HCT116 (cell line): Measurements from ENCODE around the gene ASPA.

Source experiments
- CTCF ChIP-seq, 3 experiments: fragments of 200-600 bp in 1 of 3; sonication (generic) in 1 of 3; IDR thresholded peaks in 2 of 3; conservative IDR thresholded peaks in 1 of 3; 2 replicates each; pipeline ENCODE4 v1.5.1; 2012 to 2017; ENCODE audit warnings: low read depth in 2 of 3, low read length in 2 of 3, antibody characterized with exemption in 1 of 3, borderline replicate concordance in 1 of 3, control low read depth in 1 of 3, mild to moderate bottlenecking in 1 of 3, mixed read lengths in 1 of 3, mixed run types in 1 of 3, moderate library complexity in 1 of 3; ENCODE audit not compliant: insufficient read depth in 1 of 3
- ELF1 ChIP-seq: IDR thresholded peaks from 2 replicates; pipeline ENCODE4 v1.6.1; 2012; ENCODE audit warnings: low read depth, borderline replicate concordance
- EZH2 ChIP-seq: fragments of 200-600 bp; sonication (generic); IDR thresholded peaks from 2 replicates; pipeline ENCODE4 v1.6.1; 2017; ENCODE audit warnings: antibody characterized with exemption, mixed run types
- EZH2phosphoT487 ChIP-seq: fragments of 200-600 bp; IDR thresholded peaks from 2 replicates; pipeline ENCODE4 v1.6.1; 2018; ENCODE audit warnings: antibody characterized with exemption, borderline replicate concordance
- POLR2A ChIP-seq: IDR thresholded peaks from 2 replicates; pipeline ENCODE4 v1.7.0; 2011; ENCODE audit warnings: borderline replicate concordance; ENCODE audit not compliant: insufficient read depth, insufficient read length; ENCODE audit errors: extremely low read depth
- POLR2AphosphoS5 ChIP-seq: IDR thresholded peaks from 2 replicates; pipeline ENCODE4 v1.6.1; 2011; ENCODE audit warnings: mild to moderate bottlenecking, low read depth, low read length, moderate library complexity
- RAD21 ChIP-seq: IDR thresholded peaks from 2 replicates; pipeline ENCODE4 v1.6.1; 2012; ENCODE audit warnings: low read depth, mild to moderate bottlenecking
- REST ChIP-seq: IDR thresholded peaks from 2 replicates; pipeline ENCODE4 v1.6.1; 2012; ENCODE audit warnings: low read depth
- SIN3A ChIP-seq: IDR thresholded peaks from 2 replicates; pipeline ENCODE4 v1.6.1; 2012; ENCODE audit warnings: low read depth
- ZNF274 ChIP-seq: fragments of 200-500 bp; sonication (Bioruptor generic); IDR thresholded peaks from 2 replicates; pipeline ENCODE4 v1.6.1; 2014; ENCODE audit warnings: mild to moderate bottlenecking, low read depth, low read length, inconsistent platforms

DNA sequence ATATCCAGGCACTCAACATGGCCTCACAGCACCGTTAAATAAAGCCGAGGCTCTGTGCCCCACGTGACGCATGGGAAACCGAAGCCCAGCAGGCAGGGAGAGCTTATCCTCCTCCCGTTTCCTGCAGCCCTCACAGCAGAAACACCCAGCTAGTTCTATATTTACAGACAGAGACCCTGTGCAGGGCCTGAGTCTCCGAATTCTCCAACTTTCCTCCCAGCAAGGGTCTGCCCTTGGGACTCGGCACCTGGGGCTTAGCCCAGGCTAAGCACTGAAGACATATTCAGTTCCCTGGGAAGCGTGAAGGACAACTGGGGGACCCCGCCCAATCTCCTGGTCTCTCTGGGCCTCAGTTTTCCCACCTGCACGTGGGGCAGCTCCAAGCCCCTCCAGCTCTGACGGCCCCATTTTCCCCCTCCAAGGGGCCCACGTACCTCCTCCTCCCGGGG, 52.6 kb downstream of the ASPA start:
- TF ChIP-seq CTCF (IDR thresholded peaks at IDR 0.05 in 2 of 3, conservative IDR thresholded peaks at IDR 0.05 in 1 of 3; ENCODE audit: borderline replicate concordance in 1 of 3, insufficient read depth in 1 of 3, low read depth in 2 of 3, low read length in 2 of 3) (no peak), EZH2 (no peak), RAD21 (no peak), POLR2A (no peak), SIN3A (no peak), ZNF274 (no peak), EZH2phosphoT487 (no peak), REST (no peak), ELF1 (no peak), POLR2AphosphoS5 (no peak)
